NT2/D1 (cell line): ENCODE results near the gene FAH.
"Not testable (repeated sequence)": the region's sequence is repeated elsewhere in the genome, so short reads cannot be mapped to it uniquely, and the experiment has no call there.

Experiments used
- DNase-seq: peaks from one replicate; pipeline ENCODE4 v3.0.0-alpha.2; 2011; ENCODE audit warnings: low read depth, low spot score
- H3K27me3 ChIP-seq: 2 replicates; pipeline ENCODE4 v1.6.0; 2011; ENCODE audit warnings: mild to moderate bottlenecking; ENCODE audit not compliant: insufficient read length, insufficient read depth
- H3K36me3 ChIP-seq: 2 replicates; pipeline ENCODE4 v1.6.1; 2011; ENCODE audit warnings: mild to moderate bottlenecking, low read length, mixed read lengths; ENCODE audit not compliant: insufficient read depth, insufficient read length
- H3K4me1 ChIP-seq: 2 replicates; pipeline ENCODE4 v1.5.1; 2011; ENCODE audit not compliant: insufficient read depth, insufficient read length
- H3K4me3 ChIP-seq: 2 replicates; pipeline ENCODE4 v1.5.1; 2011; ENCODE audit warnings: low read depth; ENCODE audit not compliant: insufficient read length
- H3K9ac ChIP-seq: 2 replicates; pipeline ENCODE4 v1.6.0; 2011; ENCODE audit warnings: low read depth; ENCODE audit not compliant: insufficient read length
- H3K9me3 ChIP-seq: 2 replicates; pipeline ENCODE4 v1.5.1; 2011; ENCODE audit warnings: mild to moderate bottlenecking, low read length; ENCODE audit not compliant: insufficient read depth
- SUZ12 ChIP-seq: IDR thresholded peaks from 2 replicates; pipeline ENCODE4 v1.6.1; 2011; ENCODE audit not compliant: insufficient read length, insufficient read depth; ENCODE audit errors: extremely low read depth
- YY1 ChIP-seq: IDR thresholded peaks from 2 replicates; pipeline ENCODE4 v1.6.1; 2011; ENCODE audit not compliant: insufficient read length, insufficient read depth
- ZNF274 ChIP-seq: IDR thresholded peaks from 2 replicates; pipeline ENCODE4 v1.6.1; 2011; ENCODE audit warnings: mild to moderate bottlenecking, low read depth, low read length

Gene FAH

GRCh38 chr15:80110920-80111319 is 41.9 kb upstream of the FAH start:
- Histone ChIP-seq H3K27me3 (no peaks in the 10 kb centered on the region), H3K9ac (no peak overlapping the region), H3K4me3 (no peak overlapping the region), H3K4me1 (no peaks in the 10 kb centered on the region), H3K36me3 (no peaks in the 10 kb centered on the region), H3K9me3 (no peaks in the 10 kb centered on the region)
- TF ChIP-seq SUZ12, result no peak
- no peak for TF ChIP-seq YY1
- no peak for DNase-seq

GRCh38 chr15:80114114-80114513 is 38.7 kb upstream of the FAH start:
- no peak for DNase-seq
- H3K27me3 ChIP-seq, result no peaks in the 10 kb centered on the region
- H3K9me3 ChIP-seq, result no peaks in the 10 kb centered on the region
- TF ChIP-seq YY1, result no peak
- no peak for TF ChIP-seq SUZ12
- no peak for TF ChIP-seq ZNF274
- H3K9ac ChIP-seq, result no peak overlapping the region
- no peaks in the 10 kb centered on the region for H3K4me1 ChIP-seq
- H3K36me3 ChIP-seq, result no peaks in the 10 kb centered on the region
- H3K4me3 ChIP-seq, result no peak overlapping the region

GRCh38 chr15:80115021-80115420 is 37.8 kb upstream of the FAH start:
- Histone ChIP-seq H3K36me3 (no peaks in the 10 kb centered on the region), H3K27me3 (no peaks in the 10 kb centered on the region), H3K4me1 (no peaks in the 10 kb centered on the region), H3K9ac (no peak overlapping the region), H3K9me3 (no peaks in the 10 kb centered on the region), H3K4me3 (no peak overlapping the region)
- TF ChIP-seq SUZ12, result no peak
- no peak for DNase-seq

- H3K9me3 ChIP-seq, result no peaks in the 10 kb centered on the region
- no peak for TF ChIP-seq YY1
- TF ChIP-seq ZNF274, result no peak
- no peak for TF ChIP-seq SUZ12
- H3K4me3 ChIP-seq, result no peak overlapping the region
- H3K36me3 ChIP-seq, result peaks cover 13% of the 10 kb centered on the region
- H3K4me1 ChIP-seq, result no peaks in the 10 kb centered on the region
- no peak overlapping the region for H3K9ac ChIP-seq
- H3K27me3 ChIP-seq, result no peaks in the 10 kb centered on the region
- no peak for DNase-seq
Observed at GRCh38 chr15:80118956-80119355, 33.8 kb upstream of the FAH start.

GRCh38 chr15:80120636-80121035 is 32.2 kb upstream of the FAH start:
- Histone ChIP-seq H3K4me3 (no peak overlapping the region), H3K36me3 (peaks cover 15% of the 10 kb centered on the region), H3K9ac (no peak overlapping the region), H3K27me3 (no peaks in the 10 kb centered on the region), H3K9me3 (no peaks in the 10 kb centered on the region), H3K4me1 (no peaks in the 10 kb centered on the region)
- TF ChIP-seq ZNF274 (no peak), SUZ12 (no peak), YY1 (no peak)
- DNase-seq, result no peak

GRCh38 chr15:80121546-80121945 is 31.3 kb upstream of the FAH start:
- Histone ChIP-seq H3K4me1 (no peaks in the 10 kb centered on the region), H3K9ac (no peak overlapping the region), H3K9me3 (no peaks in the 10 kb centered on the region), H3K4me3 (no peak overlapping the region), H3K27me3 (no peaks in the 10 kb centered on the region), H3K36me3 (peaks cover 20% of the 10 kb centered on the region)
- DNase-seq, result no peak
- TF ChIP-seq YY1 (no peak), SUZ12 (no peak), ZNF274 (no peak)

- Histone ChIP-seq H3K4me1 (no peaks in the 10 kb centered on the region), H3K4me3 (no peak overlapping the region), H3K36me3 (peaks cover 20% of the 10 kb centered on the region), H3K9me3 (no peaks in the 10 kb centered on the region), H3K27me3 (no peaks in the 10 kb centered on the region), H3K9ac (no peak overlapping the region)
- DNase-seq, result no peak
- TF ChIP-seq SUZ12 (no peak), YY1 (no peak), ZNF274 (no peak)
Observed at GRCh38 chr15:80123034-80123433, 29.8 kb upstream of the FAH start.

- H3K36me3 ChIP-seq, result peaks cover 17% of the 10 kb centered on the region
- H3K4me3 ChIP-seq, H3K9me3 ChIP-seq, DNase-seq, H3K9ac ChIP-seq, H3K4me1 ChIP-seq, H3K27me3 ChIP-seq: not testable (repeated sequence)
Observed at GRCh38 chr15:80127253-80127652, 25.5 kb upstream of the FAH start.
